HG02610 (cell line): ENCODE measurements around the gene TAF8.
"Not testable (repeated sequence)": the region's sequence is repeated elsewhere in the genome, so short reads cannot be mapped to it uniquely, and the experiment has no call there.

Experiments
- ATAC-seq: cut with Tn5 transposase; IDR thresholded peaks from one replicate; pipeline ENCODE4 v1.9.1; 2021; ENCODE audit warnings: mild to moderate bottlenecking, moderate library complexity; ENCODE audit not compliant: unreplicated experiment

The TAF8 gene

DNA sequence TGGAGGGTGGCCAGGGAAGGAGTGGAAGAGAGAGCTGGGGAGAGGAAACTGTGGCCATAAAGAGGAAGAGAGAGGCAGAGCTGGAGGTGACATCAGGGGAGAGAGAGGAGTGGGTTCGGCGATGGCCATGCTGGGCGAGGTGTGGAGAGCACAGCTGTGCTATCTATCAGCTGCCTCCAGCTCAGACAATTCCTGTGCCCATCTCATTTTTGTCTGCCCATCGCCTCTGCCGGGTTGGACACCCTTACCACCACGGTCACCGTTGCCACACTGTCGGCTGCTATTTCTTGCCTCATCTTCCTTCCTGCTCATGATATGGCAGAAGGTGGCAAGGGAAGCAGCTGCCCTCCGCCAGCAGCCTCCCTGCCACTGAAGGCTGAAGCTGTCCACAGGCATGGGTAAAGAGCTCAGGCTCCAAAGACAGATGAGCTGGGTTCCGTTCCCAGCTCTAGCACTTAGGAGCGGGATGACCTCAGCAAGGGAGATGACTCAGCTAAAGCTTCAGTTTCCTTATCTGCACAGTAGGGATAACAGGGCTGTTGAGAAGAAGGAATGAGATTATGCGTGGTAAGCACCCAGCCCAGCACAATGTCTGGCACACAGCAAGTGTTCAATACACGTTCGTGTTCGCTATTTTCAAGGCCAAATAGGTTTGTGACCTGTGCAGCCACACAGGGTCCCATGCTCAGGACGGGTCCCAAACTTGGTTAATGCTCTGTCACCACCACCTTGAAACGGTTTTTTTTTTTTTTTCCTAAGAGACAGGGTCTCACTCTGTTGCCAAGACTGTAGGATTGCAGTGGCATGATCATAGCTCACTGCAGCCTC lies 21.9 kb upstream of the TAF8 start:
- ATAC-seq = no peak

DNA sequence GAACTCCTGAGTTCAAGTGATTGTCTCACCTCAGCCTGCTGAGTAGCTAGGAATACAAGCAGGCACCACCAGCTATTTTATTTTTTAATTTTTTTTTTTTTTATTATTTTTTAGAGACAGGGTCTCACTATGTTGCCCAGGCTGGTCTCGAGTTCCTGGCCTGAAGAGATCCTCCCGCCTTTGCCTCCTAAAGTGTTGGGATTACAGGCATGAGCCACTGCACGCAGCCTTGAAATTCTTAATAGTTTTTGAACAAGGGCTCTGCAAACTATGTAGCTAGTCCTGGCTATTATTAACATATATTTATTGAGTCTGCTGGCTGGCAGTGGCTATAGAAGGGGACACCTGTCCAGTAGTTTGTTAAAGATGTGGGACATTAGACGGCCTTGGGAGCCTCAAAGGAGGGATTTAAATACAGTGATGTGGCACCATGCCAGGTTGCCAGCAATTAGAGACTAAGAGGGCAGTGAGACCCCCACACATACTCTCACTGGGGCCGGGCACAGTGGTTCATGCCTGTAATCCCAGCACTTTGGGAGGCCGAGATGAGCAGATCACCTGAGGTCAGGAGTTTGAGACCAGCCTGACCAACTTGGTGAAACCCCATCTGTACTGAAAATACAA lies 21.1 kb upstream of the TAF8 start:
- no peak for ATAC-seq

DNA sequence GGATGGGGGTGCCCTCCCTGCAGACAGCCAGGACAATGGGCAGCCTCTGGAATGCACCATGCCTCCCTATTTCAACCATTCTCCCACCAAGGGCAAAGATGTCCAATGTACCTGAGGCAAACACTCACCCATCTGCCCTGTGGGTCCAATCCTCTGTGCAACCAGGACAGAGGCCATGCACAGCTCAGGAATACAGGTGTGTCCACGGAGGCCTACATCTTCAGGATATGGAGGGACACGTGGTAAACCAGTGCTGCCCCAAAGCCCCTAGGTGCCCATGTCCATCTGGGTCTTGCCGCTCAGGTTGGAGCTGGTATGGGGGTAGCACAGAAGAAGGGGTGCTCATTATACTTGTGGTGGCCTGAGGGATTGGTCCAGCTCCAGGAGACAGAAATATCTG lies 20.4 kb upstream of the TAF8 start:
- ATAC-seq = no peak

DNA sequence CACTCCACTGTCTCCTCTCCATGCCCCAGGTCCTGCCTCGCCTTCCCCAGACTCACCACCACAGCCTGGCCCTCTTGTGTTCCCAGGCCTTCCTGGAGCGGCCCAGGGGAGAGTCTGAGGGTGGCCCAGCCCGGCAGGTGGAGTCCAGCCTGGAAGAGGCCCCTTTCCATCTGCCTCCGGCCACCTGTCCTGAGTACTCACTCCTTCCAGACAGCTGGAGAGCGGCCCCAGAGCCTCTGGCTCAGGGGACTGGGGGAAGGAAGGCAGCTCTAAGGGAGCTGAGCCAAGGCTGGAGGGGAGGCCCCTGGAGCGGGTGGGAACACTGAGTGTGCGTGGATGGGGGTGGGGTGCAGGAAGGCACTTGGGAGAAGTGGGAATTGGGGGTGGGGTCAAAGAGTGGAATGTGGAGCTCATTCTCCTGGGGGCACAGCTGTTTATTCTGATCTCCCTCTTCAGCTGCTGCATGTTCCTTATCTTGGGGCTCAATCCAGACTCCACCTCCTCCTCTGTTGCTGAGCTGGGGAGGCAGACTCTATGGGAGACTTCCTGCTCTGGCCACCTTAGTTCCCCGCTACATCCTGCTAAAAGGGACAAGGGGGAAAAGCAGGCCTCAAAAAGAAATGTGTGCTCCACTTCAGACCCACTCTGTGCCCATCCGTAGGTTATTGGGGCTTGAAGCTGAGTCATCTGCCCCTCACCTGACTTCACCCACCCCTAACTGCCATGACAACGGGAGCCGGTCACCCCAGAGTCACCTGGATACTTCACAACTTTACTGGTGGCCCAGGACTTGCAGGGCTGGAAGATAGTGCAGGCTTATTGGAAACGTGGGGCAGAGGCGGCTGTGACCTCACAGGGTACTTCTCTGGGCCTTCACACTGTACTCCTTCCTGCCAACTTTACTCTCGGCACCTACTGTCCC lies 19.5 kb upstream of the TAF8 start:
- no peak for ATAC-seq

DNA sequence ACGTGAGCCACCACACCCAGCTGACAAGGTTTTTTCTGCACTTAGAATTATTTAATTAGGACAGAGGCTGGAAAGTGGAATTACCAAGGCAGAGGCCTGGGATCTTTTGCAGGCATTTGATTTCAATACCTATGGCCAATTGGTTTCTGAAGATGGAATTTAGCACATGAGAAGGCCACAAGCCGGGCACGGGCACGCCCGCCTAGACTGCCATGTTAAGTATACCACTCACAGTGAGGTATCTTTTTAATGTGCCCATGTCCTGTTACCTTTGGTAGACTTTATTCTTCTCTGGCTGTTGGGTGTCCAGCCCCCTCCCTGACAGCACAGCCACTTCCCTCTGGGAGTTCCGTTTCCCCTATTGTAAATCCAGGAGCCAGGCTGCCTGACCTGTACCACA lies 18.0 kb upstream of the TAF8 start:
- no peak for ATAC-seq

DNA sequence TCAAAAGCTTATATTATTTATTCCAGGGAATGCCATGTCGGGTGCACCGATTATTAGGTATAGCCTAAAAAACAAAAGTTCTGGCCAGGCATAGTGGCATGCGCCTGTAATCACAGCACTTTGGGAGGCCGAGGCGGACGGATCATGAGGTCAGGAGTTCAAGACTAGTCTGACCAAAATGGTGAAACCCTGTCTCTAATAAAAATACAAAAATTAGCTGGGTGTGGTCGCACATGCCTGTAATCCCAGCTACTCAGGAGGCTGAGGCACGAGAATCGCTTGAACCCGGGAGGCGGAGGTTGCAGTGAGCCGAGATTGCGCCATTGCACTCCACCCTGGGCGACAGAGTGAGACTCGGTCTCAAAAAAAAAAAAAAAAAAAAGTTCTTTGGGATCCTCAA lies 12.7 kb upstream of the TAF8 start:
- ATAC-seq = not testable (repeated sequence)

DNA sequence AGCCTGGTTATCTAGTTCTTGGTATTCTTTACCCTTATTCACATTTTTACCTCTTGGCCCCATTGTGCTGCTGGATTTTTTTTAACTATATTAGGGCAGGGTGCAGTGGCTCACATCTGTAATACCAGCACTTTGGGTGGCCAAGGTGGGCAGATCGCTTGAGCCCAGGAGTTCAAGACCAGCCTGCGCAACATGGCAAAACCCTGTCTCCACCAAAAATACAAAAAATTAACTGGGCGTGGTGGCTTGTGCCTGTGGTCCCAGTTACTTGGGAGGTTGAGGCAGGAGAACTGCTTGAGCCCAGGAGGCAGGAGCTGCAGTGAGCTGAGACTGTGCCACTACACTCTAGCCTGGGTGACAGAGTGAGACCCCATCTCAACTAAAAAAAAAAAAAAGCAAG lies 12.2 kb upstream of the TAF8 start:
- no peak for ATAC-seq

DNA sequence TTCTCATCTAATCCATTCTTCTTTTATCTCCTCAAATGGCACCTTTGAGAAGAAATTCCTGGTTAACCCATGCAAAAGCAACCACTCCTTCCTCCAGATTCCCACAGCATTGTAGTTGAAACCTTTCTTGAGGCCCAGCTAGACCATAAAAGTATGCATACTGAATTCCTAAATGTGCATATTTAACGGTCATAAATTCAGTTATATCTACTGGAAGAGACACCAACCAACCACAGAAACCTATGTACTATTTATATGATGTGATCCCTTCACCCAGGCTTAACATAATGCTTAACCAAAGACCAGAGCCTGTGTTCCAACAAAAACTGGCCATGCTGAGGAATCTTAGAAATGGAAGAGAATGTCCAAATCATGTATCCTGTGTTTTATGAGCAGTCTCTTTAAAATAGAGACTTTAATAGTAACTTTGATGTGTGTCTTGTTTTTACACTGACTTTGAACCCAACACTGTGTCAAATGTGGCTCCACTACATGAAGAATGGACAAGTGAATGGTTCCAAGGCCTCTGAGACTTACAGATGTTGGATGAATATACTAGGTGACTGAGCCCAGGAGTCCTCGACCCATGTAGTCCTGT lies 11.4 kb upstream of the TAF8 start:
- no peak for ATAC-seq

DNA sequence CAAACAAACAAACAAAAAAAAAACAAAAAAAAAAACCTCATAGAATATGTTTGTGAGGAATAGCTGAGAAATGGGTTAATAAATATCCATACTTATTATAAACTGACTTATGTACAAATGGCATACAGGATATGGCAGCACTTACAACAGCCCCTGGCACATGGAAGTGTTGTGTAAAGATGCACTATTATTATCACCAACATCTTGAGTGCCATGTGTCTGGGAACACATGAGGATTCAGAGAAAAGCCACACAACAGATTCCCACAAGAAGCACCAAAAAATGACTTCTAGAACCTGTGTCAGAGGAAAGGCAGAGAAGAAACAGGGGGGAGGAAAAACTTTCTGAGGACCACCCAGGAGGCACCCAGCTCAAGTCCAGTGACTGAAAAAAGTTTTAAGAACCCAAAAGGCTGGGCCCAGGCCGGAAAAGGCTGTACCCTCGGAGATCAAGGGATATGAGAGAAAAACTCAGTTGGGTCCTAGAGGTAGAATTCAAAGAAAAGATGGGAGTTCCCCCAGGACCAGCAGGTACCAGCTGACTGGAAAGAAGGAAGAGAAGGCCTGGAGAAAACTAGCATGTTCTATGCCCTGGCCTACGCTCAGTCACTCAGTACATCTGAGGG lies 9.4 kb upstream of the TAF8 start:
- no peak for ATAC-seq

DNA sequence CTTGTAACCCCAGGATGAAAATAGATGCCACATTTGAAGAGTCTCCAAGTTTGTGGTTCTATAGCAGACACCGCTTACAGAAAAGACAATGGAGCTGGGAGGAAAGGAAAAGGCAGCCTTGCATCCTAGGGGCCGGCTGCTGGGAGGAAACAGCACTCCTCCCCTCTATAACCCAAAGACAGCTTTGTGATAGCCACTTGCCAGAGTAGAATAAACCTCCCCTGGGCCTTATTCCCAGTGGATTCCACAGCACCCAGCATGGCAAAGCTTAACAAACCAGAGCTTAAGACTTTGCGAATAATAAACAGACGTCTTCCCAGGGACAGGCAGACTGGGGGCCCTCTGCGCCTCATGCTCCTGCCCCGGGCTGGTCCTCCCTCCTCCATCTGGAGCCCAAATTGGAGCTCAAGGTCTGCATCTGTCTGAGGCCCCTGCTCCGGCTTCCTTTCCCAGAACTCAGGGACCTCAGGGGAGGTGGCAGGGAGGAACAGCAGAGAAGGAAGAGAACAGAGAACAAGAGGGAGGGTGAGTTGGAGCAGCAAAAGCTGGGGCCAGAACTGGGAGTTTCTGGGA lies 8.8 kb upstream of the TAF8 start:
- no peak for ATAC-seq

DNA sequence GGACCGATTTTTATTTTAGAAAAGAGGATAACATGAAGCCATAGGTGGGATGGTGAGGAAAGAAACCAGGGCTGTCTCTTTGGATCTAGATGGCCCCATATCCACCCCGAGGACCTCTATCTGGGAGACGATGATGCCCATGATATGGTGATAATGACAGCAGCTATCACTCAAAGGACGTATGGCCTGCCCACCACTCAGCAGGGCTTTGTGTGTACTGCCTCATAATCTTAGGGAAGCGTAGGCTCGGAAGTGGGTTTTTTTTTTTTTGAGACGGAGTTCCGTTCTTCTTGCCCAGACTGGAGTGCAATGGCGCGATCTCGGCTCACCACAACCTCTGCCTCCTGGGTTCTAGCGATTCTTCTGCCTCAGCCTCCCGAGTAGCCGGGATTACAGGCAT lies 8.2 kb upstream of the TAF8 start:
- ATAC-seq = no peak

DNA sequence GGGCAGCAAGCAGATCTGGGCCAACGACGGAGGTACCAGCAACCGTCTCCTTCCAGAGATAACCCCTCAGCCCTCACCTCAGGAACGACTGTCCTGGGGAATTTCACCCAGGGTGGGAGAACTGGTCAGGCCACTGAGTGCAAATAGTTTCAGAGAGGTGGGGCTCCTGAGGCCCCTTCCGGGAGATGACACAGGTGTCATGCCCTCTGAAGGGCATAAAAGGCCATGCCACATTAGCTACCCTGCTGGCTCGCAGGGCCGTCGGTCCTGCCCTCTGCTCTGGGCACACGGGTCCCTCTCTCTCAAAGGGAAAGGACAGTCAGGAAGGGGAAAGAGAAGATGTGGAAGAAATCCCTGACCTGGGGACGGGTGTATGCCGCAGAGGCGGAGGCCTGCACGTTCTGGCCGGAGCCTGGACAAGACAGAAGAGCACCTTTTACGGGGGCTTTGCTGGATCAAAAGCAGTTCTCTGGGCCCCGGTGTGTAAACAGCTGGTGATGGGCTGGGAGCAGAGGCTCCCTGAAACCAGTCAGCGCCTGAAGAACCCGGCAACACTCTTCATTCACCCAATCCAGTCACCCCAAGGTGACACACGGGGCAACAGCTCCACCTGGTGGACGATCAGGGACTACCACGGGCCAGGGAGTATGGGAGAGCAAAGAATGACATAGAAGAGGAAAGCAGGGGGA lies 6.4 kb upstream of the TAF8 start:
- ATAC-seq = peak; percentile 42

DNA sequence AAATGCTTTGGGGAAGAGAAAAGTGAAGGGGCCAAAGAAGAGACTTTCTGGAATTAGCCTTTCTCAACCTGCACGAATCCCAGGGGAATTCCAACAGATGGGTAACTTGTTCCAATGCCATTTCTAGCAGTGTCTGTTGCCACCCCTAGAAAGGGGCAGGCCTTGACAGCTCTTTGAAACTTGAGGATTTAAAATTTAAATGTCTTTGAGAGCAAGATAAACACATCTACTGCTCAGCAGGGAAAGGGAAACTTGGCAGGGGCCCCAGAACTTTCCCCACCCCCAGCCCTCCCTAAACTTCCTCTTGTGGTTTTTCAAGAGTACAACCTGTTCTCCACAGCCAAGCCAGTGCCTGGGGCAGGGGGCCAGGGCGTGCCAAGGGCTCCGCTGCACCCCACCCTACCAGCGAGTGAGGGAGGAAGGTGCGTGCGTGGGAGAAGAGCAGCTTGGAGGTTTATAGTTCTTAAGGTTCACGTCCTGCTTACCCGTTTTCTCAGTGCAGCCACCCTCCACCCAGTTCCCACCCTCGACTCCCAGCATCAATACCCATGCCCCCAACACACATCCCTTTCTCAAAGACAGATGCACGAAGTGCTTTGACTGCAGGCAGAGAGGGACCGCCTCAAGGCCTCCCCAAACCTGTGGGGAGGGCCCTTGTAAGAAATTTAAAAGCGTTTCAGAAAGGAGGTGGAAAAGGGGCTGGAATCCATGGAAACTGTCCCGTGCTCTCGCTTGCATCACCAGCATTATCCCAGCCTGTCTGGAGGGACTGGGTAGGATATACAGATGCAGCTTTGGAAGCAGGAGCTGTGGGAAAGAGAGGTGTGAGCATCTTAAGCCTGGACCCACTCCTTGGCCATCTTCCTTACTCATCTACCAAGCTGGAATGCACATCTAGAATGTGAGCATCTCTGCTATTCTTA lies 4.5 kb upstream of the TAF8 start:
- ATAC-seq = no peak

DNA sequence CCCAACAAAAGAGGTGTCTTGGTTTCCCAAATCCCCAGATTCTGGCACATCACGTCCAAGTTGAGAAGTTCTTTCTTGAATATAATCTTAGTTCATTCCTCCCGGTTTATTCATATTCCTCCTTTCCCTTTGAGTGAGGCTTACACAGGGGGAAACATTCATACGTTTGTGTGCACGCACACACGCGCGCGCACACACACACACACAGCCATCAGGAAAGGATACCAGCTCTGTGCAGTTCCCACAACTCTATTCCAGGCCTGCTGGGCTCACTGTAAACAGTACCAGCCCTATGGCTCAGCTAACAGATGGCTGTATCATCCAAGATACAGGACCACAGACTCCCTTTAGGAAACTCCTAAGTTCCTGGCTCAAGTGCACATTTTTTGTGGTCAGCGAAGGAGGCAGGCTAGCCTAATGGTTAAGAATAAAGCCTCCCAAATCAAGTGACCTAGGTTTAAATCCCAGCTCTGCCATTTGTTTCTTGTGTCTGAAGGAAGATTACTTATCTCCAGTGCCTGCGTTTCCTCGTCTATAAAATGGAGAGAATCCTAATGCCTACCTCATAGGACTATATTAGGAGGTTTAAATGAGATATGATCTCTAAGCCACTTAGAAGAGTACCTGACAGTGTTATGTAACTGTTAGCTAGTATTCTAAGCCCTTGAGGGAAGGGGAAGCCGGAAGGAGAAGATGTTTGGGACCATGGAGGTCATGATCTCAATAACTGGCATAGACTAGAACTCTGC lies 3.7 kb upstream of the TAF8 start:
- no peak for ATAC-seq

DNA sequence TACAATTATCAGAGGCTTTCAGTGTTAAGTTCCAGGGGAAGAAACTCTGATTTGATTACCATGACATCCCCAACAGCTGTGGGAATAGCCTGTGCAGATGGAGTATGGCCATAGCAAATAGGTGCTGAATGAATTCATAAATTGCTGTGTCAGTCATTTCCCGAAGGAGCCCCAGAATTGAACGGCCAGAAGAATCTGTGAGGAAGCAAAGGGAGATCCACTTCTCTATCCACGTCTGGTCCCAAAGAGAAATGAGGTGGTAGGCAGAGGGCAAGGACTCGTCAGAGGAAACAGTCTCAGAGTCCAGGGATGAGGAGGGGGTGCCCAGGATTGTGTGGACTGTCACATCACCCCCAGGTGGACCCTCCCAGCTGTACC lies 3.1 kb upstream of the TAF8 start:
- no peak for ATAC-seq

DNA sequence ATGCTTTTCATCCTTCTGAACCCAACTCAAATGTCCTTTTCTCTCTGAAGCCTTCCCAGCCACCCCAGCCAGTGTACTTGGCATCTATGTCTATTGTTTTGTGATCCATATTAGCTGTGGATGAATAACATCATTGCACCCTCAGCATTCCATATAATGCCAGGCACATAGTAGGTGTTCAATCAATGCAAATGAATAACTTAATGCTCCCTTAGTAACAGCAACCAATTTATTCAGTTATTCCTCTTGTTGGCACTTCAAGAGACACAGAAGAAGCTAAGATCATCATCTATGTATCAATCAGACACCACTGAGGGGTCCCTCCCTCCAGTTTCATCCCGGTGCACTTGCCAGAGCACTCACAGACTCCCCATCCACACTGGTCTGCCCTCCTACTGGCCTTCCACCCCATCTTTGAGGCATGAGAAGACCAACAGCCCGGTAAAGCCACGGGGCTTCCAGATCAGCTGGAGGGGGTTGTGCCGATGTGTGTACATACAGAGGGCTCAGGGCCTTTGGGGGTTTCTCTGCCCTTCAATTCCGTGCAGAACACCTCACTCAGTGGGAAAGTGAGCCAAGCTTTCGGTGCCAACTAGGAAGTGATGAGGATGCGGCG lies 2.4 kb upstream of the TAF8 start:
- no peak for ATAC-seq

DNA sequence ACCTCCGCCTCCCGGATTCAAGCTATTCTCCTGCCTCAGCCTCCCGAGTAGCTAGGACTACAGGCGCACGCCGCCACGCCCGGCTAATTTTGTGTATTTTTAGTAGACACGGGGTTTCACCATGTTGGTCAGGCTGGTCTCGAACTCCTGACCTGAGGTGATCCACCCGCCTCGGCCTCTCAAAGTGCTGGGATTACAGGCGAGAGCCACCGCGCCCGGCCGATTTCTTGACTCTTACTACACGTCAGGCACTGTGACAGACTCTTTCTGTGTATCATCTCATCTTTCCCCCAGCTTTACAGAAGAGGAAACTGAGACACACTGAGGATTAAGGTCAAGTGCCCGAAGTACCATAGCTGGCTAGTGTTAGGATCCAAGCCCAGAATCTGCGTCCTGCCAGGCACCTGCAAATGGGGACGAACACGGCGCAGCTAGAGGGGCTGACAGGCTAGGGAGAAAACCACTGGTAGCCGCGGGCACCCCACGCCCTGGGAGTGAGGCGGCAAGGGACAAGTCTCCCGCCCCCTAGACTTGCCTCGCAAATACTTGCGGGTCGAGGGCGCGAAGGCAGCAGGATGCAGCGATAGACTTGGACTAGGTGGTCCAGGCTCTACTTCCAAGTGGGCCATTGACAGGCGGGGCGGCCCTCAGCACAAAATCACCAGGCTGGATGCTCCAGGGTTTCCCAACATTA lies 1.1 kb upstream of the TAF8 start:
- ATAC-seq = no peak
